GM12878 (cell line): ENCODE measurements around the gene NAT10. TPM values are rescaled to one million over a fixed set of nuclear protein-coding genes. Genes with fewer than 3 reads are reported as not detected.

ENCODE experiments used
- ATAC-seq: fragments of 200-7000 bp; cut with Tn5 transposase; 3 replicates; pipeline ENCODE4 v1.9.1; 2020; ENCODE audit warnings: mild to moderate bottlenecking, moderate library complexity
- BruUV-seq: library from RNA; stranded (reverse); fragments of 400-500 nt; replicated peaks from 2 replicates; lab custom pipeline; 2021; lab: Mats Ljungman, UMichigan
- CTCF ChIA-PET: fragments of 300-600 bp; sonication (Branson Sonifier 250); formaldehyde crosslinking; extraction: SDS; loops from one replicate; lab custom pipeline; 2021; ENCODE audit warnings: inconsistent platforms; lab: Yijun Ruan, JAX
- POLR2A ChIA-PET: fragments of 350-600 bp; formaldehyde crosslinking; extraction: SDS; loops from one replicate; lab custom pipeline; 2021; ENCODE audit warnings: inconsistent platforms; lab: Charles Lee
- RAD21 ChIA-PET: fragments of 300-600 bp; sonication (Branson Sonifier 250); formaldehyde crosslinking; loops from one replicate; lab custom pipeline; 2023; ENCODE audit warnings: antibody characterized with exemption; ENCODE audit not compliant: unreplicated experiment; lab: Charles Lee
- SMC1A ChIA-PET: fragments of 300-600 bp; sonication (Branson Sonifier 250); formaldehyde crosslinking; loops from one replicate; lab custom pipeline; 2023; ENCODE audit not compliant: unreplicated experiment, uncharacterized antibody; lab: Charles Lee
- DNase-seq: peaks from one replicate; pipeline ENCODE4 v3.0.0-alpha.2; 2011; ENCODE audit warnings: low read depth, low spot score
- FAIRE-seq: peaks from 3 replicates; lab custom pipeline; 2011; peaks lifted over from hg19 to GRCh38; lab: Jason Lieb, UNC
- H2AFZ ChIP-seq: 2 replicates; pipeline ENCODE4 v1.6.0; 2011; ENCODE audit warnings: low read depth, low read length, control low read depth; ENCODE audit not compliant: control insufficient read depth
- H3K27ac ChIP-seq: 2 replicates; pipeline ENCODE4 v1.5.1; 2011; ENCODE audit warnings: control low read depth; ENCODE audit not compliant: control insufficient read depth, insufficient read depth
- H3K27me3 ChIP-seq, 2 experiments: replicated peaks in 1 of 2; 2 replicates each; pipeline versions ENCODE4 v1.6.0 to v1.6.1; 2011; ENCODE audit warnings: low read length in 1 of 2; ENCODE audit not compliant: control insufficient read depth in 2 of 2, insufficient read depth in 2 of 2
- H3K36me3 ChIP-seq, 2 experiments: 2 replicates each; pipeline ENCODE4 v1.5.1; 2011; ENCODE audit warnings: low read length in 1 of 2; ENCODE audit not compliant: control insufficient read depth in 2 of 2, insufficient read depth in 2 of 2
- H3K4me1 ChIP-seq: 2 replicates; pipeline ENCODE4 v1.6.1; 2011; ENCODE audit warnings: mild to moderate bottlenecking, low read length, moderate library complexity, mixed read lengths; ENCODE audit not compliant: control insufficient read depth, insufficient read depth
- H3K4me2 ChIP-seq: 2 replicates; pipeline ENCODE4 v1.6.0; 2011; ENCODE audit warnings: control low read depth; ENCODE audit not compliant: control insufficient read depth, insufficient read depth
- H3K4me3 ChIP-seq: fragments of 200-600 bp; sonication (generic); 2 replicates; pipeline ENCODE4 v1.5.1; 2016
- H3K79me2 ChIP-seq: 2 replicates; pipeline ENCODE4 v1.6.0; 2011; ENCODE audit warnings: low read length; ENCODE audit not compliant: control insufficient read depth, insufficient read depth
- H3K9ac ChIP-seq: 2 replicates; pipeline ENCODE4 v1.8.0; 2011; ENCODE audit warnings: low read length, control low read depth, mixed read lengths; ENCODE audit not compliant: control insufficient read depth, insufficient read depth
- H3K9me3 ChIP-seq: replicated peaks from 3 replicates; pipeline ENCODE4 v1.5.1; 2011; ENCODE audit warnings: mild to moderate bottlenecking, low read length; ENCODE audit not compliant: control insufficient read depth, insufficient read depth
- H4K20me1 ChIP-seq: 2 replicates; pipeline ENCODE4 v1.6.0; 2011; ENCODE audit not compliant: control insufficient read depth, insufficient read depth
- ATF3 ChIP-seq: IDR thresholded peaks from 2 replicates; pipeline ENCODE4 v1.6.1; 2011; ENCODE audit warnings: low read depth, mild to moderate bottlenecking, low read length, moderate library complexity, borderline replicate concordance; ENCODE audit errors: extremely low read depth
- BHLHE40 ChIP-seq, 2 experiments: fragments of 450-650 bp in 1 of 2; IDR thresholded peaks; 2 replicates each; pipeline ENCODE4 v1.6.1; 2011 to 2017; ENCODE audit warnings: low read depth in 2 of 2, borderline replicate concordance in 1 of 2, improper control_type of control experiment in 1 of 2, low read length in 1 of 2, mild to moderate bottlenecking in 1 of 2
- CHD4 ChIP-seq: fragments of 200-600 bp; sonication (generic); IDR thresholded peaks from 2 replicates; pipeline ENCODE4 v1.6.1; 2016; ENCODE audit warnings: mild to moderate bottlenecking
- CUX1 ChIP-seq: IDR thresholded peaks from 2 replicates; pipeline ENCODE4 v1.6.1; 2012; ENCODE audit warnings: improper control_type of control experiment, low read depth, low read length; ENCODE audit not compliant: insufficient replicate concordance
- ESRRA ChIP-seq: IDR thresholded peaks from 2 replicates; pipeline ENCODE4 v1.6.1; 2012; ENCODE audit warnings: mild to moderate bottlenecking, low read length, improper control_type of control experiment
- HDAC6 ChIP-seq: fragments of 200-600 bp; sonication (generic); IDR thresholded peaks from one replicate; pipeline ENCODE4 v1.8.0; 2017; ENCODE audit warnings: antibody characterized with exemption; ENCODE audit not compliant: unreplicated experiment
- KDM1A ChIP-seq: fragments of 200-600 bp; sonication (generic); IDR thresholded peaks from 2 replicates; pipeline ENCODE4 v1.6.1; 2016; ENCODE audit warnings: borderline replicate concordance
- MEF2A ChIP-seq: IDR thresholded peaks from 2 replicates; pipeline ENCODE4 v1.6.1; 2011; ENCODE audit warnings: low read depth, mild to moderate bottlenecking, low read length, moderate library complexity; ENCODE audit not compliant: insufficient read depth
- PAX8 ChIP-seq: fragments of 450-650 bp; IDR thresholded peaks from 2 replicates; pipeline ENCODE4 v1.6.1; 2017; ENCODE audit warnings: mild to moderate bottlenecking, moderate library complexity
- RUNX3 ChIP-seq: IDR thresholded peaks from 2 replicates; pipeline ENCODE4 v1.6.1; 2012; ENCODE audit warnings: low read length, inconsistent platforms
- SIX5 ChIP-seq: IDR thresholded peaks from 2 replicates; pipeline ENCODE4 v1.6.1; 2011; ENCODE audit warnings: mild to moderate bottlenecking, low read depth, low read length, moderate library complexity; ENCODE audit not compliant: severe bottlenecking
- TCF3 ChIP-seq: IDR thresholded peaks from 2 replicates; pipeline ENCODE4 v1.6.1; 2012; ENCODE audit warnings: low read depth, mild to moderate bottlenecking, low read length, borderline replicate concordance; ENCODE audit not compliant: insufficient read depth
- USF2 ChIP-seq: IDR thresholded peaks from 2 replicates; pipeline ENCODE4 v1.6.1; 2011; ENCODE audit warnings: low read depth, low read length, improper control_type of control experiment, borderline replicate concordance
- ZNF622 ChIP-seq: fragments of 450-650 bp; IDR thresholded peaks from 2 replicates; pipeline ENCODE4 v1.6.1; 2017; ENCODE audit warnings: mild to moderate bottlenecking, inconsistent platforms
- WGBS: methylation state at CpG from one replicate; pipeline ENCODE4 v1.1.6; 2016; ENCODE audit warnings: low lambda C conversion rate; ENCODE audit not compliant: insufficient replicate concordance, insufficient coverage; ENCODE audit errors: missing lambda C conversion rate; 5-methylcytosine and 5-hydroxymethylcytosine counted together
- in situ Hi-C: fragments of 300-500 bp; cut with MboI; formaldehyde crosslinking; loops from 9 replicates; pipeline ENCODE4 v1.14.3; 2018; ENCODE audit warnings: mixed read lengths
- intact Hi-C: fragments of 100-400 bp; cut with micrococcal nuclease; formaldehyde crosslinking; loops from one replicate; pipeline ENCODE4 v1.14.2; 2022; ENCODE audit not compliant: unreplicated experiment
- polyA plus RNA-seq, 11 experiments: library from polyadenylated mRNA; depleted of rRNA in 4 of 11; unstranded in 6 of 11; stranded (reverse) in 5 of 11; fragments of >200 nt; fragmentation: Nextera tagmentation in 4 of 11; fragmentation: Illumina TruSeq in 1 of 11; extraction: Ambion mirVana in 4 of 11; extraction: Trizol in 1 of 11; gene quantifications; 1 replicate in 1 of 11; 2 replicates in 10 of 11; pipeline versions ENCODE4 v1.2.1 to v1.2.3, GENCODE V29; 2011 to 2016; ENCODE audit warnings: inconsistent platforms in 2 of 11, missing spikeins in 2 of 11, low read depth in 1 of 11
- total RNA-seq, 4 experiments: library from RNA; depleted of rRNA in 3 of 4; stranded (reverse); fragments of >200 nt in 3 of 4; fragmentation: Illumina TruSeq in 1 of 4; extraction: Trizol in 1 of 4; gene quantifications; 2 replicates each; pipeline versions ENCODE4 v1.2.1 to v1.2.3, GENCODE V29; 2013 to 2021
- TF ChIP-seq, protein P1 (sequence below): IDR thresholded peaks from 2 replicates; pipeline ENCODE4 v1.6.1; 2012; ENCODE audit warnings: low read depth, low read length, improper control_type of control experiment

Gene NAT10
- total and polyA plus RNA-seq, 10 of the 15 experiments (the other 5 are each of a cell fraction or from before 2014, with no cell fraction given), result 45.1 to 95.5 (median 72.8) TPM

DNA sequence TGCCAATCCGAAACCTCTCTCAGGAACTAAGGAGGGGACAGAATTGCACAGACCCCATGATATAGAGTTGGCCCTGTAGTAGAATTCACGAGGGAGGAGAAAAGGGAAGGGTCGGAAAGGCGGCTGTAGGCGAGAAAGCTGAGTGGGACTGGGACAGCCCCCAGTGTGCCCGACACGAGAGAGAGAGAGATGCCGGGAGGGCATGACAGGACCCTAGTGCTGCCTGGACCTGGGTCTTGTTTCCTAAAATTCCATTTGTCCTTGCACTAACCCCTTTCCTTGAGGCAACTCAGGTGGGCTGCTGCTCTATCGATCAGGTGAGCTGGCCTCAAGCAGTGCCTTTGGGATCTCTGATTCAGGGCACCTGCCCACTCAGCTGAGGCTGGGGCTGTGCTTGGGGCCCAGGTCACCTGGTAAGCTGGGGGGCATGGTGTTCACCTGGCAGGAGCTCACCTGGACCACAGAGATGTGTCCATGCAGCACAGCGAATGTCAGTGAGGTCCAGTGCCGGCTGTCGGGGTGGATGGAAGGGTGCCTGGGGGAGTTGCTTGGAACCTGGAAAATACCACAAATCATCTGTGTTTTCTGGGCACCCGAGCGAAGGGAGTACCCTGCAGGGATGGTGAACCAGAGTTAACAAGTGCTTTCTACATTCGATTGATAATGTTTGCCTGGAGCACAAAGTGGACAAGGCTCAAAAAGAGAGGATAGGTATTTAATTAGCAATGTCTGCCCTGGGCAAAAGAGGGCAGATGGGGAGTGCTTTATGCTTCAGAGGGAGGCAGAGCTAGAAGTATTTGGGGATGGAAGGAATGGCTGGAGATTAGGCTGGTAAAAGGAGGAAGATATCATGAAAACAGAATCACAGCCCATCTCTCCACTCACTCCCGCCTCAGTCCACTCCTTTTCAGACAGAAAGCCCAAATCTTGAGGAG lies 61.6 kb downstream of the NAT10 start:
- ATAC-seq (no peak), FAIRE-seq (no peak), DNase-seq (no peak)
- Histone ChIP-seq H3K4me3 (no peak overlapping the region), H3K27me3 (no peaks in the 10 kb centered on the region), H3K9ac (no peak overlapping the region), H3K9me3 (no peaks in the 10 kb centered on the region), H4K20me1 (no peaks in the 10 kb centered on the region), H3K27ac (no peak overlapping the region), H3K36me3 (peaks cover 0 to 3% of the 10 kb centered on the region in 2 experiments; a peak in 2 of 4 replicates), H3K4me2 (no peak overlapping the region), H3K79me2 (no peaks in the 10 kb centered on the region), H2AFZ (no peak overlapping the region), H3K4me1 (no peaks in the 10 kb centered on the region)
- intact Hi-C loops (no loop called here), in situ Hi-C loops (loop anchor here (25.0 kb wide), 1 partner anchor 320 kb away; no protein-coding TSS in a partner anchor)
- CTCF ChIA-PET, result interaction anchor here (2.1 kb wide), 1 partner anchor 8 kb away, joined by 6 read pairs; no protein-coding TSS in a partner anchor
- 83% methylated on average over 15 of the region's 16 CpGs for WGBS
- RAD21 ChIA-PET, result interaction anchor here (0.9 to 1.0 kb wide), 2 partner anchors 13 to 199 kb away, joined by 3 read pairs; no protein-coding TSS in a partner anchor
- no TSS peak for BruUV-seq
- POLR2A ChIA-PET, result no interaction called here
- SMC1A ChIA-PET, result no interaction called here
- TF ChIP-seq TCF3 (no peak), CHD4 (no peak), ZNF622 (no peak), CUX1 (no peak), BHLHE40 (IDR thresholded peaks at IDR 0.05; ENCODE audit: borderline replicate concordance in 1 of 2, low read depth in 2 of 2, low read length in 1 of 2) (no peak), ATF3 (no peak), USF2 (no peak), MEF2A (no peak), SIX5 (no peak), RUNX3 (no peak), HDAC6 (no peak), ESRRA (no peak), KDM1A (no peak), PAX8 (no peak)
- TF ChIP-seq, protein P1, sequence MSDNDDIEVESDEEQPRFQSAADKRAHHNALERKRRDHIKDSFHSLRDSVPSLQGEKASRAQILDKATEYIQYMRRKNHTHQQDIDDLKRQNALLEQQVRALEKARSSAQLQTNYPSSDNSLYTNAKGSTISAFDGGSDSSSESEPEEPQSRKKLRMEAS, result no peak
